ENCODE data around the gene TSSC4. TPM values are rescaled to one million over a fixed set of nuclear protein-coding genes. Genes with fewer than 3 reads are reported as not detected.

TSSC4 gene
- total RNA-seq, 2 experiments from 2014 or later: 36.2 to 38.9 TPM

DNA sequence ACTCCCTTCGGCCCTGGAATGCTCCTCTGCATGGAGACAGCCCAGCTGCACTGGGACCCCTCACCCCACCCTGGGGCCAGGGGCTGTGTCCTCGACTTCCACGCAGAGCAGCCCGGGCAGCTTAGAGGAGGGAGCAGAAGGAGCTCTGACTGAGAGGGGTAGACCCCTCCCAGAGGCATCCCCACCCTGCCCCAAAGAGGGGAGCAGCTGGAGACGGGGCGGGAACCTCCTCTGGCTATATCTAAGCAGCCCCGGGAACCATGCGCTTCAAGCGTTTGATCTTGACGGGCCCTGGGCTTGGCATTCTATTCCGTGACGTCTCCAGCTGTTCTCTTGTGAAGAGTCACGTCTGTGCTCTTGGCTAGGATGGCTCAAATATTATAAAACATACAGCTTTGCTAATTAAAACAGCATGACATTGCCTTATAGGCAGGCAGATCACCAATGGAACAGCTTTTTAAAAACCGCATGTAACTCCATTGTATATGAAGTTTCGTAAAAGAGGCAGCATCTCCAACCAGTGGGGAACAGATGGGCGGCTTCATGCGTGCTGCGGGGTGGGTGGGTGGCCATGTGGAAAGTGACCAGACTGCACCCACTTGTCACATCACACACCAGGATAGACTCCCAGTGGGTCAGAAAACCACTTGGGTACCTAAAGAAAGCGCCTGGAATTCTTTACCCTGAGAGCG, 51.9 kb downstream of the TSSC4 start:
- ChIA-PET CTCF (interaction anchor here (1.5 kb wide), 1 partner anchor 79 kb away, joined by 6 read pairs; no protein-coding TSS in a partner anchor), POLR2A (interaction anchor here (0.7 to 0.9 kb wide), 2 partner anchors 13 to 334 kb away, joined by 3 read pairs; no protein-coding TSS in a partner anchor)

GRCh38 chr11:2453436-2453835, 52.9 kb downstream of the TSSC4 start:
- ATAC-seq (no peak), DNase-seq (no peak)
- peaks cover under 1% of the 10 kb centered on the region for H3K4me1 Mint-ChIP-seq (ENCODE audit: low read depth)
- no peaks in the 10 kb centered on the region for H3K27me3 Mint-ChIP-seq
- no peak overlapping the region for H3K27ac Mint-ChIP-seq
- H3K36me3 Mint-ChIP-seq (ENCODE audit: low read depth): peaks cover 3% of the 10 kb centered on the region
- TF ChIP-seq, protein P1, sequence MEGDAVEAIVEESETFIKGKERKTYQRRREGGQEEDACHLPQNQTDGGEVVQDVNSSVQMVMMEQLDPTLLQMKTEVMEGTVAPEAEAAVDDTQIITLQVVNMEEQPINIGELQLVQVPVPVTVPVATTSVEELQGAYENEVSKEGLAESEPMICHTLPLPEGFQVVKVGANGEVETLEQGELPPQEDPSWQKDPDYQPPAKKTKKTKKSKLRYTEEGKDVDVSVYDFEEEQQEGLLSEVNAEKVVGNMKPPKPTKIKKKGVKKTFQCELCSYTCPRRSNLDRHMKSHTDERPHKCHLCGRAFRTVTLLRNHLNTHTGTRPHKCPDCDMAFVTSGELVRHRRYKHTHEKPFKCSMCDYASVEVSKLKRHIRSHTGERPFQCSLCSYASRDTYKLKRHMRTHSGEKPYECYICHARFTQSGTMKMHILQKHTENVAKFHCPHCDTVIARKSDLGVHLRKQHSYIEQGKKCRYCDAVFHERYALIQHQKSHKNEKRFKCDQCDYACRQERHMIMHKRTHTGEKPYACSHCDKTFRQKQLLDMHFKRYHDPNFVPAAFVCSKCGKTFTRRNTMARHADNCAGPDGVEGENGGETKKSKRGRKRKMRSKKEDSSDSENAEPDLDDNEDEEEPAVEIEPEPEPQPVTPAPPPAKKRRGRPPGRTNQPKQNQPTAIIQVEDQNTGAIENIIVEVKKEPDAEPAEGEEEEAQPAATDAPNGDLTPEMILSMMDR (IDR thresholded peaks at IDR 0.05): no peak
- intact Hi-C loops (cut with micrococcal nuclease): no loop called here
- H3K9me3 Mint-ChIP-seq: no peaks in the 10 kb centered on the region
- no peak overlapping the region for H3K4me3 Mint-ChIP-seq
- CTCF ChIA-PET: interaction anchor here (1.2 to 1.5 kb wide), 2 partner anchors 78 to 80 kb away, joined by 3 to 4 read pairs; no protein-coding TSS in a partner anchor
- POLR2A ChIA-PET: no interaction called here

More for the DNA sequence above, 51.9 kb downstream of the TSSC4 start:
- H3K27me3 Mint-ChIP-seq: no peaks in the 10 kb centered on the region
- DNase-seq: no peak
- H3K4me3 Mint-ChIP-seq: no peak overlapping the region
- TF ChIP-seq, protein P1 (IDR thresholded peaks at IDR 0.05): no peak
- ATAC-seq: no peak
- peaks cover 3% of the 10 kb centered on the region for H3K36me3 Mint-ChIP-seq (ENCODE audit: low read depth)
- no peaks in the 10 kb centered on the region for H3K9me3 Mint-ChIP-seq
- H3K4me1 Mint-ChIP-seq (ENCODE audit: low read depth): peaks cover 7% of the 10 kb centered on the region
- intact Hi-C loops (cut with micrococcal nuclease): no loop called here
- H3K27ac Mint-ChIP-seq: no peak overlapping the region

Other genes starting within 250 kb of the TSSC4 start
- gene INS, start 239.5 kb upstream of the TSSC4 start, total RNA-seq: not detected
- not detected for gene TH, start 228.9 kb upstream of the TSSC4 start, total RNA-seq
- 1 to 10 TPM; 2.7 to 3.4 TPM for gene ASCL2, start 130.2 kb upstream of the TSSC4 start, total RNA-seq
- gene C11orf21, start 98.8 kb upstream of the TSSC4 start, total RNA-seq: 1 to 10 TPM; 2.1 to 2.2 TPM
- gene TSPAN32, start 98.7 kb upstream of the TSSC4 start, total RNA-seq: 1 to 10 TPM; 3.1 to 4.9 TPM
- gene CD81, start 23.4 kb upstream of the TSSC4 start, total RNA-seq: 100 to 1,000 TPM; 133 to 138 TPM
- gene TRPM5, start 43.8 kb downstream of the TSSC4 start, total RNA-seq: not detected
- 1 to 10 TPM; 8.7 to 9.5 TPM for gene KCNQ1, start 44.3 kb downstream of the TSSC4 start, total RNA-seq

Measured in activated CD8-positive, alpha-beta T cell treated with anti-CD3 and anti-CD28 coated beads for 36 hours (primary cell).